ENCODE data around the gene OPCML.

The OPCML gene

DNA sequence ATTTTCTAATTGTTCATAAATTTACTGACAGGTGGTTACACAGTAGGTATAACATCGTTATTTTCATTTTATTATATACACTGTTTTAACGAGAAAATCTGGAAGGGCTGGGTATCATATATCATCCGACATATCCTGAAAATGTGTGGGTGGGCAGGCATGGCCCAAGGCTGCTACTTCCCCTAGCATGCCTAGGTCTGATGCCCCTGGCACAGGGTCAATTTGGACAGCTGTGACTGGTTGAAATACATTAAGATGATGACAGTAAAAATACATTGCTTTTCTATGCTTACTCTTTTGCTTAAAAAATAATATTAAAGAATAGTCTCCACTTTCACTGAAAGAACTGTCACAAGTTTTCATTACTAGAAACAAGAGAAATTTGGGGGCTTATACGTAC is 908.8 kb downstream of the OPCML start:
- Histone ChIP-seq H3K9ac (ENCODE audit: low read depth, low read length, poor library complexity, severe bottlenecking) (no peak overlapping the region), H3K4me1 (ENCODE audit: insufficient read depth, low read length, poor library complexity, severe bottlenecking) (no peaks in the 10 kb centered on the region), H3K27me3 (ENCODE audit: insufficient read depth, low read length, poor library complexity, severe bottlenecking) (no peaks in the 10 kb centered on the region), H3K9me3 (ENCODE audit: insufficient read depth, low read depth, low read length) (no peaks in the 10 kb centered on the region), H3K36me3 (ENCODE audit: insufficient read depth, low read length) (no peaks in the 10 kb centered on the region), H2AFZ (ENCODE audit: low read length) (no peak overlapping the region), H3K4me2 (ENCODE audit: low read depth, low read length, poor library complexity, severe bottlenecking) (no peak overlapping the region), H4K20me1 (ENCODE audit: insufficient read depth, low read length, poor library complexity, severe bottlenecking) (no peaks in the 10 kb centered on the region), H3K79me2 (ENCODE audit: insufficient read depth, low read length) (no peaks in the 10 kb centered on the region), H3F3A (ENCODE audit: low read depth) (no peaks in the 10 kb centered on the region), H3K4me3 (ENCODE audit: low read length, poor library complexity, severe bottlenecking) (no peak overlapping the region), H3K9me2 (replicated peaks; ENCODE audit: low read depth, low read length) (no peaks in the 10 kb centered on the region)
- no peak for TF ChIP-seq EZH2phosphoT487 (IDR thresholded peaks at IDR 0.05; ENCODE audit: borderline replicate concordance)
- TF ChIP-seq, protein P1, sequence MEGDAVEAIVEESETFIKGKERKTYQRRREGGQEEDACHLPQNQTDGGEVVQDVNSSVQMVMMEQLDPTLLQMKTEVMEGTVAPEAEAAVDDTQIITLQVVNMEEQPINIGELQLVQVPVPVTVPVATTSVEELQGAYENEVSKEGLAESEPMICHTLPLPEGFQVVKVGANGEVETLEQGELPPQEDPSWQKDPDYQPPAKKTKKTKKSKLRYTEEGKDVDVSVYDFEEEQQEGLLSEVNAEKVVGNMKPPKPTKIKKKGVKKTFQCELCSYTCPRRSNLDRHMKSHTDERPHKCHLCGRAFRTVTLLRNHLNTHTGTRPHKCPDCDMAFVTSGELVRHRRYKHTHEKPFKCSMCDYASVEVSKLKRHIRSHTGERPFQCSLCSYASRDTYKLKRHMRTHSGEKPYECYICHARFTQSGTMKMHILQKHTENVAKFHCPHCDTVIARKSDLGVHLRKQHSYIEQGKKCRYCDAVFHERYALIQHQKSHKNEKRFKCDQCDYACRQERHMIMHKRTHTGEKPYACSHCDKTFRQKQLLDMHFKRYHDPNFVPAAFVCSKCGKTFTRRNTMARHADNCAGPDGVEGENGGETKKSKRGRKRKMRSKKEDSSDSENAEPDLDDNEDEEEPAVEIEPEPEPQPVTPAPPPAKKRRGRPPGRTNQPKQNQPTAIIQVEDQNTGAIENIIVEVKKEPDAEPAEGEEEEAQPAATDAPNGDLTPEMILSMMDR (conservative IDR thresholded peaks at IDR 0.05; ENCODE audit: low read length) = no peak

DNA sequence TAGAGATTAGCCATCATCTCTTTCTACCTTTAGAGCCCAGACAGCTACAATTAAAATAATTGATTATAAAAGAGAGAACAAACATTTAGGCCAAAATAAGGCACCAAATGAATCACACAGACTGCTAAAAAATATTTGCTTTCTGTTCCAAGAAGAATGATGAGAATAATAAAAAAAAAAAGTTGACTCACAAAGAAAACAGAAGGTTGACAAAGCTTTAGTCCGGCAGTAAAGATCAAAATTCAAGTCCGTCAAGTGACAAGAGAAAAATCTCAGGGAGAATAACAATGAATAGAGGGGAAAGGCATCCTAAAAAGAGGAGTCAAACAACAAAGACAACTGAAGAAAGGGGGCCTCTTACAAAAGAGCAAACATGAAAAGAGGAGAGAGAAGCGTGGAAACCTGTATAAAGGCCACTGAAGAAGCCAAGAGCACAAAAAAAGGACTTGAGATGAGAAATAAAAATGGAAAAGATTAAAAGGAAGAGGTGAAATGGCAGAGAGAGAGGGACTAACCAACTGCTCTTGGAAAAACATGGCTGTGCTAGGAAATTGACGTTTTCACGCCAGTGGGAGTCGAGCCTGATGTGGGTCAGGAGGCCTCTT is 910.2 kb downstream of the OPCML start:
- H2AFZ ChIP-seq (ENCODE audit: low read length) = no peak overlapping the region
- H3K36me3 ChIP-seq (ENCODE audit: insufficient read depth, low read length) = no peaks in the 10 kb centered on the region
- H3K4me3 ChIP-seq (ENCODE audit: low read length, poor library complexity, severe bottlenecking) = no peak overlapping the region
- H3K9me3 ChIP-seq (ENCODE audit: insufficient read depth, low read depth, low read length) = no peaks in the 10 kb centered on the region
- no peaks in the 10 kb centered on the region for H3K4me1 ChIP-seq (ENCODE audit: insufficient read depth, low read length, poor library complexity, severe bottlenecking)
- no peaks in the 10 kb centered on the region for H3K9me2 ChIP-seq (replicated peaks; ENCODE audit: low read depth, low read length)
- H4K20me1 ChIP-seq (ENCODE audit: insufficient read depth, low read length, poor library complexity, severe bottlenecking) = no peaks in the 10 kb centered on the region
- no peak overlapping the region for H3K9ac ChIP-seq (ENCODE audit: low read depth, low read length, poor library complexity, severe bottlenecking)
- H3F3A ChIP-seq (ENCODE audit: low read depth) = no peaks in the 10 kb centered on the region
- no peaks in the 10 kb centered on the region for H3K79me2 ChIP-seq (ENCODE audit: insufficient read depth, low read length)
- no peak overlapping the region for H3K4me2 ChIP-seq (ENCODE audit: low read depth, low read length, poor library complexity, severe bottlenecking)
- TF ChIP-seq, protein P1 (conservative IDR thresholded peaks at IDR 0.05; ENCODE audit: low read length) = no peak
- TF ChIP-seq EZH2phosphoT487 (IDR thresholded peaks at IDR 0.05; ENCODE audit: borderline replicate concordance) = no peak
- no peaks in the 10 kb centered on the region for H3K27me3 ChIP-seq (ENCODE audit: insufficient read depth, low read length, poor library complexity, severe bottlenecking)

DNA sequence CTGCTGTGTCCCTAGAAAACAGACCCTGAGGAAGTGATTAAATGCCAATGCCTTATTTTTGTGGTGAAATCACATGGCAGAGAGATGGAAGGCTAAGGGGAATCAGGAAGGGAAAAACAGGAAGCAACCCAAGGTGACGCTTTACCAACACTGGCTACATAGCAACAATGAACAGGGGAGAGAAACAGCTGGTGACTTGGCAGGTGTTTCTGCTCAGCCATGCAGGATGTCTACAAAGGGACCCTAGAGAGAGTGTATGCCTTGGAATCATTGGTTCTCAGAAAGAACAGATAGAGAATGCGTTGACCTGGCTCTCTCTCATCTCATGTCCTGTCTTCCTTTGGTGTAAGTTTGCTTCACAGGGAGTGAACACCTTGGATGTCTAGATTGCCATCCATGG is 911.9 kb downstream of the OPCML start:
- H3K4me1 ChIP-seq (ENCODE audit: insufficient read depth, low read length, poor library complexity, severe bottlenecking) = no peaks in the 10 kb centered on the region
- no peaks in the 10 kb centered on the region for H3K9me3 ChIP-seq (ENCODE audit: insufficient read depth, low read depth, low read length)
- no peak overlapping the region for H2AFZ ChIP-seq (ENCODE audit: low read length)
- H3K79me2 ChIP-seq (ENCODE audit: insufficient read depth, low read length) = no peaks in the 10 kb centered on the region
- no peaks in the 10 kb centered on the region for H4K20me1 ChIP-seq (ENCODE audit: insufficient read depth, low read length, poor library complexity, severe bottlenecking)
- H3K9me2 ChIP-seq (replicated peaks; ENCODE audit: low read depth, low read length) = no peaks in the 10 kb centered on the region
- H3K4me3 ChIP-seq (ENCODE audit: low read length, poor library complexity, severe bottlenecking) = no peak overlapping the region
- no peaks in the 10 kb centered on the region for H3K36me3 ChIP-seq (ENCODE audit: insufficient read depth, low read length)
- no peak for TF ChIP-seq EZH2phosphoT487 (IDR thresholded peaks at IDR 0.05; ENCODE audit: borderline replicate concordance)
- no peak overlapping the region for H3K9ac ChIP-seq (ENCODE audit: low read depth, low read length, poor library complexity, severe bottlenecking)
- no peaks in the 10 kb centered on the region for H3F3A ChIP-seq (ENCODE audit: low read depth)
- no peak overlapping the region for H3K4me2 ChIP-seq (ENCODE audit: low read depth, low read length, poor library complexity, severe bottlenecking)
- H3K27me3 ChIP-seq (ENCODE audit: insufficient read depth, low read length, poor library complexity, severe bottlenecking) = no peaks in the 10 kb centered on the region

DNA sequence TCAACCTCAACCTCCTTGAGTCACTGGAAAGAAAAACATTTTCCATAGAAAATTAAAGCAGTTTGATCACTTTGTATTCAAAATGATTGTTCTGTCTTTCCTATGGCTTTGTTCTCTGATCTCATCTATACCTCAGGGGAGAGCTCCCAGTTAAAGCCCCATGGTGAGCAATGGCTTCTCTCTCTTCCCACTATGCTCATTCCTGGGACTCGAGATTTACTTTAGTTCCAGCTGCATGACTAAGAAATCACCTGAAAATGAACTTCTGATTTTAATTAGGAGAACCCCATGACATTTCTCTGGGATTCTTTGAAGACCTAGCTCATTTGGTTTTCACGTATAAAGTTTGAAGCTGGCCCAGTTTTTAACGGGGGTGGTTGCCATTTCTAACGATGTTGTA is 921.5 kb downstream of the OPCML start:
- H3K79me2 ChIP-seq (ENCODE audit: insufficient read depth, low read length) = no peaks in the 10 kb centered on the region
- no peaks in the 10 kb centered on the region for H3K9me2 ChIP-seq (replicated peaks; ENCODE audit: low read depth, low read length)
- H3K27me3 ChIP-seq (ENCODE audit: insufficient read depth, low read length, poor library complexity, severe bottlenecking) = no peaks in the 10 kb centered on the region
- H3K4me2 ChIP-seq (ENCODE audit: low read depth, low read length, poor library complexity, severe bottlenecking) = no peak overlapping the region
- H4K20me1 ChIP-seq (ENCODE audit: insufficient read depth, low read length, poor library complexity, severe bottlenecking) = no peaks in the 10 kb centered on the region
- TF ChIP-seq, protein P1 (conservative IDR thresholded peaks at IDR 0.05; ENCODE audit: low read length) = no peak
- no peak for TF ChIP-seq EZH2phosphoT487 (IDR thresholded peaks at IDR 0.05; ENCODE audit: borderline replicate concordance)
- no peak overlapping the region for H3K4me3 ChIP-seq (ENCODE audit: low read length, poor library complexity, severe bottlenecking)
- H3K36me3 ChIP-seq (ENCODE audit: insufficient read depth, low read length) = no peaks in the 10 kb centered on the region
- H2AFZ ChIP-seq (ENCODE audit: low read length) = no peak overlapping the region
- H3K9ac ChIP-seq (ENCODE audit: low read depth, low read length, poor library complexity, severe bottlenecking) = no peak overlapping the region
- H3K9me3 ChIP-seq (ENCODE audit: insufficient read depth, low read depth, low read length) = 0 out of 2 replicates have a peak, but pooled peaks cover 3% of the 10 kb centered on the region
- no peaks in the 10 kb centered on the region for H3F3A ChIP-seq (ENCODE audit: low read depth)
- H3K4me1 ChIP-seq (ENCODE audit: insufficient read depth, low read length, poor library complexity, severe bottlenecking) = no peaks in the 10 kb centered on the region
